Measurements from ENCODE around the gene LOXL1. TPM values are rescaled to one million over a fixed set of nuclear protein-coding genes. Genes with fewer than 3 reads are reported as not detected.

Gene LOXL1
- polyA plus RNA-seq, 4 donors, result 75.0 to 83.8 (median 81.9) TPM

DNA sequence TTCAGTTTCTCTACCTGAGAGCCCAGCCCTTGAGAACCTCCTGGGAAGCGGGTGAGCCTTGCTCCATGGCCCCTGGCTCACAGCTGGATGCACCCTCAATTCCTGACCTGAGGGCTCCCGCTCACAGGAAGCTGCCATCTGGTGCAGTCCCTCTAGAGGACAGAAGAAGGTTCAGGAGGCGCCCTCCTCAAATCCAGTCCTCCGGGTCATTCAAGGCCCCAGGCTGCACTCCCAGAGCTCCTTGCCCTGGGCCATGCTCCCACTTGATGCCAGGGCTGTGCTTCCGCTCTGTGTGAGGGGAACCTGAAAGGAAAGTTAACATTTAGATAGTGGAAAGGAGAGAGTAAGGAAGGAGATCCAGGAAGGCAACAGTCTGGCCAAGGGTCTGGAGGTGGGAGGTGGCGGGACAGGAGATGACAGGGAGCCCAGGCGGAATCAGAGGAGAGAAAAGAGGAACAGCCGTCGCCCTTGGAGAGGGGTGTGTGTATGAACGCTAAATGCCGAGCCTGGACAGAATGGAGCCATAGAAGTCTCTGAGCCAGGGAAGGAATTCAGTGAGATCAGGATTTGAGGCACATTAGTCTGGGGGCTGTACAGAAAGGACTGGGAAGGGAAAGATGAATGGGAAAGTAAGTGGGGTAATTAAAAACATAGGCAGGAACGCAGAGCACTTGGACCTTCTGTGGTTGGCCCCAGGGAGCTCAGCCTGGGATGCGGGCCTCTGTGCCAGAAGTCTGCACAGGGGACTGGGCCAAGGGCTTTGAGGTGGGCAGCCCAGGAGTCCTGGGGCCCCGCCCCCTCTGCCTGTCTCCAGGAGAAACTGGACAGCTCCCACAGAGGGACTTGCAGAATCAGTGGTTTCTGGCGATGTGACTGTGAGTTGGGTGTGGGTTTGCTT, 26.8 kb upstream of the LOXL1 start:
- no peak for DNase-seq (ENCODE audit: low read depth in 4 of 4, low spot score in 3 of 4)

DNA sequence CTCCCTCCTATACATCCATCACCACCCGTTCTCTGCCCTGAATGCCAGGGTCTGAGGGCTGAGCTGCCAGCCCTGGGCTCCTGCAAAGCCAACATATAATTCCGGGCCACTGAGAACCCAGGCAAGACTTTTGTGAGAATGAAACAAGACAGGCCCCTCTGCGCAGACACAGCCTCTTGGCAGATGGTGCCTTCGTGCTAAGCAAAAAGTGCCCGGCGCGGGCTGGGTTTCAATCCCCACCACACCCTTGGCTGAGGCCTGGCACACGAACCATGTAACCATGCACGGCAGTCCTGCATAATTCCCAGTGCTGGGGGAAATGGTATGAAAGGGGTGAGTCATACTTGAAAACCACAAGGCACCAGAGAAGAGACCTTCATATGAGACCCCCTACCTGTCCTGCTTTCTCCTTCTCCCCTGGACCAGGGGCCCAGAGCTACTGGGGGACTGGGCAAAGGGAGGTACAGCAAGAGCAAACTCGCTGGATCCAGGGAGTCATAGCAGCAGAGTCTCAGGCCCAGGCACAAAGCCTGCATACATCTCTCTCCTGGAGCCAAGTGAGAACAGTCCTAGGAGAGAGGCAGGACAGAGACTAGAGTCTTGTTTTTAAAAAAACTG, 26.1 kb upstream of the LOXL1 start:
- no peak for DNase-seq (ENCODE audit: low read depth in 4 of 4, low spot score in 3 of 4)

DNA sequence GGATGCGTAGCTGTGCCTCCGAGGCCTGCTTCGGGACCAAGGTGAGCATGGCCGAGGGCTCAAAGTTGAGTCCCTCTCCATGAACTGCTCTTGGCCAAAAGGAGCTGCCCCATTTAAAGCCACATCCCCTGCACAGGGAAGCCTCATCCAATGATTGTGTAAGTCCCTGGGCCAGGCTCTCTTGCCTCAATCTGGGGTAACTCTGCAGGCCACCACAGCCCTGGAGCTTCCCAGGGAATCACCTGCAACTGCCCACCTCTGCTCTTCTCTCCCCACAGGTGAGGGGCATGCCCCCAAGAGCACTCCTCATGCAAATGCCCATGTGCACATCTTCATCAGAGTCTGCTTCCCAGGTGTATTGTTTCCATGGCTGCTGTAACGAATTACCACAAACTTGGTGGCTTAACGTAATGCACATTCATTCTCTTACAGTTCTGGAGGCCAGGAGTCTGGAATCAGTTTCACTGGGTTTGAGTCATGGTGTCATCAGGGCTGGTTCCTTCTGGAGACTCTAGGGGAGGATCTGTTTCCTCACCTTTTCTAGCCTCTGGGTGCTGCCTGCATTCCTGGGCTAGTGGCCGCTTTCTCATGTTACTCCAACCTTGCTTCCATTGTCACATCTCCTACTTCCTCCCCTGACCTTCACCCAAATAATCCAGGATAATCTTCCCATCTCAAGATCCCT, 25.0 kb upstream of the LOXL1 start:
- no peak for DNase-seq (ENCODE audit: low read depth in 4 of 4, low spot score in 3 of 4)

DNA sequence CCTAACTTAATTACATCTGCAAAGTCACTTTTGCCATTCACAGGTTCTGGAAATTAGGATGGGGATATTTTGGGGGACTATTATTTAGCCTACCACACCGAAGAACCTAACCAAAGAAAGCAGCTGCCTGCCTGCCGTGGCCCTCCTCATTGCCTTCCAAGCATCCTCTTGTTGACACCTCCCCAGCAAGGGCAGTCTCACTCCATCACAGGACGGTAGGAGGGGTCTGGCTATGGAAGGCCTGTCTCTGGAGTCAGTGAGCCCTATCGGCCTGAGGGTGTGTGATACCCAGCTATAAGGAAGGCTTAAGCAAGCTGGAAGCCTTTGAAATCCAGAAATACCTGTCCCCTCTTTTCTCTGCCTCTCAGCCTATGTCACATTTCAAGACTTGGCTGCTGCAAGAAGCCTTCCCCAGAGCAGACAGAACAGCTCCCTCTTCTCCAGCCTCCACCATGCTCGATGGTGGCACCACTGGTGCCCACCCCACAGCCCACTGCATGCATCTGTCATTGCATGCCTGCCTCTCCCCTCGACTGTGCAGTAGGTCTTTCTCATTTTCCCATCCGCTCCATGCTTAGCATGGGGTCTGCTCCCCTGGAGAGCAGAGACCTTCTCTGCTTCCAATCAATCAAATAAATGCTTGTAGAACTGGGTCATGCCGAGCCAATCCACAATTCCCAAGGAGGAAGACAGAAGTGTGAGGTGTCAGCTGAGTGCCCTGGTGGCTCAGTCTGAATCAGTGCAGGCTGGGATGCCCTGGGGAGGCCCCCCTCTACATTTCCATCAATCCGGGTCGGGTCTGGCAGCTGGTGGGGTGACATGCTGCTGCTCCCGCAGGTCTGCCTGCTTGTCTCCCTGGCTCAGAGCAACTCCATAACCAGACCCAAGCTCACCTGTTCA, 23.9 kb upstream of the LOXL1 start:
- no peak for DNase-seq (ENCODE audit: low read depth in 4 of 4, low spot score in 3 of 4)

DNA sequence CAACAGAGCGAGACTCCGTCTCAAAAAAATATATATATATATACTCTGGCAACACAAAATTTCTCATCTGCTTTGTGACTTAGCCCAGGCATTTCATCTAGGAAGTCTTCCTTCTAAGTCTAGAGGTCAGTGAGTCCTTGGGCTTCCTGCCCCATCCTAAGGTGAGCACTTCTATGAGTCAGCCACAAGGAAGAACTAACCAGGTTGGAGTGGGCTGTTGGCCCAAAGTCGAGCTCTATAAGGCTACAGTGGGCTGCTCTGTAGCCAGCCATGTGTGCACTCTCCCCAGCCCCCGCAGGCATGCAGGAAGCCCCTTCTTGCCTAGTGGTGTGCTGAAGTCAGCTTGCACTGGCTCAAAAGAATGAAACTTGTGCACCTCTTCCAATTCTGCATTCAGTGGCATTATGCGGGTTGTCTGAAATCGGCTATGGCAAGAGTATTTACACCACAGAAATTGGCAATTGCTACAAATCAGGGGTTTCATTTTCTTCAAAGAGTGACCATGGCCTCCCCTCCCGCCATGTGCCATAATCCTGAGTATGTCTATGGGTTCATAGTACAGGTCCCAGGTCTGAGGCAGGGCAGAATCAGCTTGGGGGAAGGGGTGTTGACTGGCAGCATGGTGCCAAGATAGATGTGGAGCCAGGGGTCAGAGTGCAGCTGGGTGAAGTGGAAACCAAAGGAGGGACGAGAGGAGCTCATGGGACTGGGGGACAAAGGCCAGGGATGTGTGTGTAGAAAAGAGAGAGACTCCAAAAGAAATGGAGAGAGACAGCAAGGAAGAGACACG, 22.0 kb upstream of the LOXL1 start:
- DNase-seq (ENCODE audit: low read depth in 4 of 4, low spot score in 3 of 4), result no peak

DNA sequence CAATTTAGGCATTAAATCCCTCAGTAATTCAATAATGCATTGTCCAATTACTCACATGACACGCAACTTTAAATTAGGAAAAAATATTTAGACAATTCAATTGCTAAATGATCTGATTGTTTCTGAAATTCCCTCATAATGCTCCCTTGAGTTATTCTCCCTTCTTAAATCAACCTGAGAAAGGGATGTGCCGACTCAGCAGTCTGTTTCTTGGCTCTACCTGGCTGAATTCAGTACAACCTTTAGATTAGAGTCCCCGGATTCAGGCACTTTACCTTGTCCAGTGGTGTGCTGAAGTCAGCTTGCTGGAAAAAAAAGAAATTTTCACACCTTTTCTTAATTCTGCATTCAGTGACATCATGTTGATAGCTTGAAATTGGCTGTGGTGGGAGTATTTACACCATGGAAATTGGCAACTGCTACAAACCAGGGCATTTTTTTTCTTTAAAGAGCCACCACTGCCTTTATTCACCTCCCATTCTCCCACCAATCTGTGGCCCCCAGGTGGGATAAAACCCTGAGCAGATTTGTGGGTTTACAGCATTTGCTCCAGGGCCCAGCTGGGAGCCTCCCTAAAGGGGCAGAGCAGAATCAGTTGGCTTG, 20.9 kb upstream of the LOXL1 start:
- no peak for DNase-seq (ENCODE audit: low read depth in 4 of 4, low spot score in 3 of 4)

DNA sequence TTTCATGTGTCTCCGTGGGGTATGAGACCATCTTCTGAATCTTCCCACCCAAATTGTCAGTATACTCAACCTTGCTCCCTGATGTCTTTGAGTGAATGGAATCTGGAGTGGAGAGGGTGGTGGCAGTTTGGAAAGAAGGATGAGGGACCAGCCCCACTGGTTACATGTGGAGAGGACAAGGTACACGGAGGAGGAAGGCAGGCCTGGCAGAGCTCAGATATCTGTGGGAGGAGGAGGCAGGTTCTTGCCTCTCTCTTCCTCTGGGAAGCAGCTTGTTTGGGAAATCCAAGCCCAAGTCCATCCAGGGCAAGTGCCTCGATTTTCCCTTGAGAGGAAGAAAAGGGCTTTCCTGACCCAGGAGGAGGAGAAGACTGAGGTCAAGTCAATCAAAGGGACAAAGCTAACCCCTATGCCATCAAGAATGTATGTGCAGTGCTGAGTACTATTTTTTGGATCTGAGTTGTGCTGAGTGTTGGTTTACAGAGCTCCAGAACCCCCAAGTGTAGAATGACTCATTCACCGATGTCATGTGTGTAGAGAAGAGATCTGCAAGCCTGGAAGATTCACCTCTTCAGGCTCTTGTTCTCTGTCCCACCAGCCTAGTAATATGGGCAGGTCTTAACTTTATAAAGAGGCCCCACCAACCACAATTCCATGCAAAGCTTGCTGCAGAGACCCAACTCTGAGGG, 19.8 kb upstream of the LOXL1 start:
- no peak for DNase-seq (ENCODE audit: low read depth in 4 of 4, low spot score in 3 of 4)

DNA sequence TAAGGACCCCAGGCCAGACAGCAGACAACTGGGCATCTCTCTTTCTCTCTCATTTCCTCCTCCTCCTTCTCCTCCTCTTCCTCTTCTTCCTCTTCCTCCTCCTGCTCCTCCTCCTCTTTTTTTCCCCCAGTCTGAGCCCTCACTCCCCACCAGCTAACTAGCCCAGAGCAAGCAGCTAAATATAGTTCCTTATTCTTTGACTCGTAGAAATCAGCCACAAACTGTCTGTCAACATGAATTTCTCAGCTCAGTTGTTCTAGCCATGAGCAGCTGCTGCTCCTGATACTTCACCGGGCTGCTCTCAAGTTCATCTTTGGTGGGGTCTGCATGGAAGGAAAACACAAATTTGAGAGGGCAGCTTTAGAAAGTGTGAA, 19.2 kb upstream of the LOXL1 start:
- no peak for DNase-seq (ENCODE audit: low read depth in 4 of 4, low spot score in 3 of 4)

DNA sequence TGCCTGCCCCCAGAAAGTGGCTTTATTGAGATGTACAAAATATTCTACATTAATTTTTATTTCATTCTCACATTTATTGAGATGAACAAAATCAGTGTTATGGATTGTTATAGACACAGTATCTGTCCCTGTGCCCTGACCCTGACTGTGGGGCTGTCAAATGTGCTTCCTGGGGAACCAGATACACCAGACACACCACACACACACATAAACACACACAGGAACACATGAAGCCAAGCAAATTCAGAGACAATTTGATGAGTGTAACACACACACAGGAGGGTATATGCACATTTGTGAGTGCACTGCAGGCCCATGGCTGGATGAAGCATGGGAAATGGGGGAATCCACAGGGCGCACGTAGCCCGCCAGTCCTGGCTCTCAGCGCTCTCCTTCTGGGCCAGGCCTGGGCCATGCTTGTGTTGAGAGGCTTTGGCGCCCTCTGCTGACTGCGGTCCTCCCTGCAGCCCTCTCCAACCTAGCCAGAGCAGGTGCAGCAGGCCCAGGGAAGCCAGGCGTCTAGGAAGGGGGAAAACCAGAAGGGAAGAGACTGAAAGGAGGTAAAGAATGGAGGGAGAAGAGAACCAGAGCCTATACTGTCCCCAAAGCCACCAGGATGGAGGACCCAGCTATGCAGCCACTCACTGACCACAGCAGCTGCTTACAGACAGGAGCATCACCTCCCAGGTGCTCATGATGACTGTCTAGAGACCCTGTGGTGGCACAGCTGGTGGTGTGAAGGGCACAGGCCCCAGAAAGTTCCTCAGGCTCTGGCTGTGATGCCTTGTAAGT, 18.0 kb upstream of the LOXL1 start:
- no peak for DNase-seq (ENCODE audit: low read depth in 4 of 4, low spot score in 3 of 4)

DNA sequence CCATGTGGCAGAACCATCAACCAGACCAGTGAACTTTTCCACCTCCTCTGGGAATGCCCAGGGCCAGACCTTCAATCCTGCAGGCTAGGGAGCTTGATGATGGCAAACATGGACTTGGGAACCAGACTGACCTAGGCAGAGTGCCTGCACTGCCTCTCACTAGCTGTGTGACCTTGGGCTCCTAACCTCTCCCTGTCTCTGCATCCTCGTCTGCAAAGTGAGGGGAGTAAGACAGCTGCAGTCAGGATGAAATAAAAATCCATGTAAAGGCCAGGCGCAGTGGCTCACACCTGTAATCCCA, 17.5 kb upstream of the LOXL1 start:
- DNase-seq (ENCODE audit: low read depth in 4 of 4, low spot score in 3 of 4), result no peak

DNA sequence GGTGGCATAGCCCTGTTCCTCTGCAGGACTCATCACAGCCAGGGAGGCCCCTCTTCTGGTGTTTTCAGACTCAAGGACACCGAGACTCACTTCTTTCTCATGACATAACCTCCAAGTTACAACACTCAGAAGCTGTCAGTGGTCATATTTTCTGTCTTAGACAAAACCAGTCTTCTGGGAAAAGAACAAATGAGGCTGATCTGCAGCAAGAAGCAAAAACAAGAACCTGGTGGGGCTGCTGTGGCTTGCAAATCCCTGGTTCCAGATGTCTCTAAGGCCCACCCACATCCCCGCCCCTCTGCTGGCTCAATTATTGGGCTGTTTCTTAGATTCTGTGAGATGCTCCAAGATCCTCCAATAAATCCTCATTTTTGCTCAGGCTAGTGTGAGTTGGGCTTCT, 16.6 kb upstream of the LOXL1 start:
- no peak for DNase-seq (ENCODE audit: low read depth in 4 of 4, low spot score in 3 of 4)

DNA sequence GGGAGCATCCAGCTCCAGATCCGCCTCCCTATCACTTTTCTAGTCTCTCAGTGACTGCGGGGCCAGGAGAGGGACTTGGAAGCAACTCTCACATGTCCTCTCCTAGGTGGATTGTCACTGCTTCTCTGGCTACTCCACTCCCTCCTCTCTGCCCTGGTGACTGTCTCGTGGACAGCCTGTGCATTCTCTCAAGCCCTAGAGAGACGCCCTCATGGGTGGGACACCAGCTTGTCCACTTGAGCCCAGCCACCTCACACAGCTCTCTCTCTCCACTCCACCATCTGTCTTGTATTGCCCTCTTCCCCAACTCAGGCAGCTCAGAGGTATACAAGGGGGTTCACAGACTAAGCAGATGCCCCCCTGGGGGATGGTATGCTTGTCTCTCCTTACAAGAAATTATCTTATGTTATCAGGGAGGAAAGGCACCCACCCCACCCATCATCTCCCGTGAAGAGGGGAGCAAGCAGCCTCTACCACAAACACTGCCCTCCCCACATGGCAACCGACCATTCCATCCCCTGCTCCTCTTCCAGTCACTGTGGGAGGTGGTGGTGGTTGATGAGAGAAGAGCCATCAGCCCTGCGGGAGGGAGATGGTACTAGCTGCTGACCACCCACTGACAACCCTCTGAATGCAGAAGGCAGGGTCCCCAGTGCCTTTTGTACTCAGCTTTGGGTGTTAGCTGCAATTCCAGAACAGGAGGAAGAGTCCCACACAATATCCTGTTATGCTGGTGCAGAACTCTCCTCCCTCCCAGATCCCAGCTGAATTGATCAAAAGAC, 15.5 kb upstream of the LOXL1 start:
- no peak for DNase-seq (ENCODE audit: low read depth in 4 of 4, low spot score in 3 of 4)

DNA sequence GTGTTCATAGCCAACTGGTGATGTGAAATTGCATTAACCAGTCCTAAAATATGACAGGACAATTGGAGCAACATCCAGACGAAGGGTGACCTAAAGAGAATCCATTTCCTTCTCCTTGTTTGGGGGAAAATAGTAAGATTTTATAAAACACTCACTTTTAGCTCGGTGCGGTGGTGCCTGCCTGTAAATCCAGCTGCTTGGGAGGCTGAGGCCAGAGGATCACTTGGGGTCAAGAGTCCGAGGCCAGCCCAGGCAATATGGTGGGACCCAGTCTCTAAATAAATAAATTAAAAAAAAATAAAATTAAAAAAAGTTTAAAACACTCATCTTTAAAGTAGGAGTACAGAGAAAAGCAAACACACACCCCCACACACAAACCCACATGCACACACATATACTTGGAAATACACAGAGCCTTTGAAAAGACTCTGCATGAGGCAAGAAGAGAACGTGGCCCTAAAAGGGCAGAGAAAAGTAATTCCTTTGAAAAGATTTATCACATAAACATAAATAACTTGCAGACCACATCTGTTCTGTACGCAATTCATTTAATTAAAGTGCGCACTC, 14.1 kb upstream of the LOXL1 start:
- DNase-seq (ENCODE audit: low read depth in 4 of 4, low spot score in 3 of 4), result no peak

DNA sequence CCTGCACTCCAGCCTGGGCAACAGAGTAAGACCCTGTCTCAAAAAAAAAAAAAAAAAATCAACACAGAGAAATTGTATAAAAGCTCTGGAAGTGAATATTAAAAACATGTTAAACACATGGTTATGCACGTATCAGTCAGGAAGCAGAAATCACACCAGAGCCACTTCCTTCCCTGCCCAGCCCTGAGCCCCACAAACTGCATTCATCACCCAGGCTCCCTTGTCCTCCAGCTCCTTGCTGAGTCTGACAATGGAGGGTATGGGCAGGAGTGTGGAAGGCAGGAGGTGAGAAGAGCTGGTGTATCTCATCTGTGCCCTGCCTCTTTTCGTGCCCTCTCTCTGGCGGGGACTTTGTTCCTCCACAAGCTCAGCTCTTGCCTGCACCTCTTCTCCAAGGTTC, 12.1 kb upstream of the LOXL1 start:
- no peak for DNase-seq (ENCODE audit: low read depth in 4 of 4, low spot score in 3 of 4)

DNA sequence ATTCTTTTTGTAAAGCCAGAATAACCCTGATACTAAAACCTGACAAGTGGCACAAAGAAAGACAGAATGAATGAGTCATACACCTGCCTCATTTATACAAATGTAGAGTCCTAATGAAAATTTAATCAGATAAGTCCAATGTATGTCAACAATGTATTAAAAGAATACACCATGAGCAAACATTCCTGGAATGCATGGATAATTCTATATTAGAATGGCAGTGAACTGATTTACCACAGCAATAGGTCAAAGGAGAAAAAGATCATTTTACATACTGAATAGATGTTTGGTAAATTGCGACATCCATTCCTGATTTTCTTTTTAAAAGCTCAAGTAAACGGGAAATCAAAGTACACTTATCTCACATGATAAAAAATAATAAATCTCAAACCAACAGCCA, 11.2 kb upstream of the LOXL1 start:
- no peak for DNase-seq (ENCODE audit: low read depth in 4 of 4, low spot score in 3 of 4)

DNA sequence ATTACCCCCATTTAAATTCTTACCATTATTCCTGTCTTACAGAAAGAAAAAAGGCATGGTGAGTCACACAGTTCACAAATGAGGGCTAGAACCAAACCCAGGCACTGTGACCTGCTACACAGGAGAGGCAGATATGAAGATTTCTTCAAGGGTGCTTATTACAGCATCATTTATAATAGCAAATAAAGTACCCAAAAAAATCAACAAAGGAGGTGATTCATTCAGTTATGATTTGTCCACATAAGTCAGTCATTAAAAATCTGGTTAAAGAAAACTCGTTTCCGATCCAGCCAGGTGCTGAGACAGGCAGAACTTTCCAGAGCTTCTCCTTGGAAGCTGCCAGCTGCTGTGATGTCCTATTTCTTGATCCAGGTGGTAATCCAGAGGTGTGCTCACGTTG, 7.5 kb upstream of the LOXL1 start:
- DNase-seq (ENCODE audit: low read depth in 4 of 4, low spot score in 3 of 4), result no peak

DNA sequence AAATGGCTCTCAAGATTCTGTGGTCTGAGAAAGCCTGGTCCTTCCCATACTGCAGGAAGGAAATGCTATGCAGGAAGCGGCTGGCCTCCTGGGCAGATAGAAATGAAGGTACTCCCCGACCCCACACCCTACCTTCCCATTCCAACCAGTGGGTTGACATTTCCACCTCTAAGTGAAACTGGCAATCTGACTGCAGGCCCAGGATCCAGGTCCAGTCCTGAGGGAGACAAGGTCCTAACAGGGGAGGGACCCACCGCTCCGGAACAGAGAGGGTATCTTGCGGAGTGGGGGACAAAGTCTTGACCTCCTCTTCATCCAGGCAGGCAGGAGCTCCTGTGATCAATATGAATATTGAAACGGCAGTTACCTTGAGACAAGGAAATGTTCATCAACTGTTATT, 6.6 kb upstream of the LOXL1 start:
- no peak for DNase-seq (ENCODE audit: low read depth in 4 of 4, low spot score in 3 of 4)
